HCT116 (cell line): ENCODE measurements around the gene SAMD4A.

ENCODE experiments used
- ATF3 ChIP-seq: IDR thresholded peaks from 2 replicates; pipeline ENCODE4 v1.6.1; 2012
- CTCF ChIP-seq, 3 experiments: fragments of 200-600 bp in 1 of 3; sonication (generic) in 1 of 3; IDR thresholded peaks in 2 of 3; conservative IDR thresholded peaks in 1 of 3; 2 replicates each; pipeline ENCODE4 v1.5.1; 2012 to 2017; ENCODE audit warnings: low read depth in 2 of 3, low read length in 2 of 3, antibody characterized with exemption in 1 of 3, borderline replicate concordance in 1 of 3, control low read depth in 1 of 3, mild to moderate bottlenecking in 1 of 3, mixed read lengths in 1 of 3, mixed run types in 1 of 3, moderate library complexity in 1 of 3; ENCODE audit not compliant: insufficient read depth in 1 of 3
- EZH2 ChIP-seq: fragments of 200-600 bp; sonication (generic); IDR thresholded peaks from 2 replicates; pipeline ENCODE4 v1.6.1; 2017; ENCODE audit warnings: antibody characterized with exemption, mixed run types
- EZH2phosphoT487 ChIP-seq: fragments of 200-600 bp; IDR thresholded peaks from 2 replicates; pipeline ENCODE4 v1.6.1; 2018; ENCODE audit warnings: antibody characterized with exemption, borderline replicate concordance
- POLR2A ChIP-seq: IDR thresholded peaks from 2 replicates; pipeline ENCODE4 v1.7.0; 2011; ENCODE audit warnings: borderline replicate concordance; ENCODE audit not compliant: insufficient read depth, insufficient read length; ENCODE audit errors: extremely low read depth
- POLR2AphosphoS5 ChIP-seq: IDR thresholded peaks from 2 replicates; pipeline ENCODE4 v1.6.1; 2011; ENCODE audit warnings: mild to moderate bottlenecking, low read depth, low read length, moderate library complexity
- RAD21 ChIP-seq: IDR thresholded peaks from 2 replicates; pipeline ENCODE4 v1.6.1; 2012; ENCODE audit warnings: low read depth, mild to moderate bottlenecking
- SP1 ChIP-seq: IDR thresholded peaks from 2 replicates; pipeline ENCODE4 v1.6.1; 2012; ENCODE audit warnings: low read depth
- YY1 ChIP-seq: IDR thresholded peaks from 2 replicates; pipeline ENCODE4 v1.6.1; 2011; ENCODE audit warnings: low read length, low read depth, moderate library complexity, mild to moderate bottlenecking; ENCODE audit not compliant: insufficient replicate concordance; ENCODE audit errors: extremely low read depth
- ZNF274 ChIP-seq: fragments of 200-500 bp; sonication (Bioruptor generic); IDR thresholded peaks from 2 replicates; pipeline ENCODE4 v1.6.1; 2014; ENCODE audit warnings: mild to moderate bottlenecking, low read depth, low read length, inconsistent platforms

- TF ChIP-seq ZNF274 (no peak), POLR2A (no peak), EZH2phosphoT487 (no peak), SP1 (no peak), CTCF (IDR thresholded peaks at IDR 0.05 in 2 of 3, conservative IDR thresholded peaks at IDR 0.05 in 1 of 3; ENCODE audit: borderline replicate concordance in 1 of 3, insufficient read depth in 1 of 3, low read depth in 2 of 3, low read length in 2 of 3) (no peak), ATF3 (no peak), RAD21 (no peak), YY1 (no peak), EZH2 (no peak), POLR2AphosphoS5 (no peak)
These were observed 10.6 kb downstream of the SAMD4A start for GRCh38 chr14:54577494-54577893.
